ENCODE data around the gene ISCU.

ISCU gene

DNA sequence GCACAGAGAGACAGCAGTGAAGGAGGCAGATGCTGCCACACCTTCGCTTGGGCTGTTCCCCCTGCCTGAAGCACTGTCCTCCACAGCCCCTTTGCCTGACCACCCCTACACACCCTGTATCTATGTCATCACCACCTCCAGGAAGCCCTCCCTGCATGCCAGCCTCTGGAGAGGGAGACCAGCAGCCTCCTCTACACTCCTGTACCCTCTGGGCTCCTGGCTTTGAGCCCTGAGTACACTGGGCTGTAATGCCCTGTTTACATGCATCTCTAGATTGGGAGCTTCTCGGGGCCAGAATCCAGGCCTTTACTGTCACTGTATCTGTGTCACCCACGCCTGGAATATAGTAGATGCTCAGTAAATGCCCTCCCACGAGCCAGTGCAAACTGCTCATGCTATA is 41.3 kb downstream of the ISCU start:
- DNase-seq (ENCODE audit: low read depth, low spot score), result no peak

DNA sequence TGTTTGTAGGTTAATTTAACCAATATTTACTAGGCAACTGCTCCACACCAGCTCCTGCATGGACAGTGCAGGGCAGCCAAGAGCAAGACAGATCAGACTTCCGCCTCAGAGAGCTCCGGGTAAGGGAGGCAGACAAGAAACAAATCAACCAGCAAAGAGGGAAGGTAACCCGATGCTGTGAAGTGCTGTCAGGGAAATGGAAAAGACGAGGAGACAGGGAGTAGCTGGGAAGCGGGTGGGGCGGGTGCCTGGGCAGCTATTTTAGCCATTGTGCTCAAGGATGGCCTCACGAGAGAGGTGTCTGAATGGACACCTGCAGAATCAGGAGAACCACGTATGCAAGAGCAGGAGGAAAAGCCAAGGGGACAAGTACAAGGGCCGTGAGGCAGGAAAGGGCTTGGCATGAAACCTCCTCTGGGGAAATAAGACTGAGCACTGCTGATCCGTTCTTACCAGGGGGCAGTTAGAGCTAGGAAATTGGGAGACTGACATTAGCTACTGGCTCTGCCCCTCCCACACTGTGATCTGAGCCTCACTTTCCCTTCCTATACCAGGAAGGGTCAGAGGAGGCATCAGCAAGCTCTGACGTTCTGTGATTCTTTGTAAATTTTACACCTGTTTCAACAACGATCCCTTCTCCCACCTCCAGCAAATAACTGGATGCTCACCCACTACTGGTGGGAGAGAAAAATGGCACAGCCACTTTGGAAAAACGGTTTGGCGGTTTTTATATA is 42.0 kb downstream of the ISCU start:
- no peak for DNase-seq (ENCODE audit: low read depth, low spot score)

DNA sequence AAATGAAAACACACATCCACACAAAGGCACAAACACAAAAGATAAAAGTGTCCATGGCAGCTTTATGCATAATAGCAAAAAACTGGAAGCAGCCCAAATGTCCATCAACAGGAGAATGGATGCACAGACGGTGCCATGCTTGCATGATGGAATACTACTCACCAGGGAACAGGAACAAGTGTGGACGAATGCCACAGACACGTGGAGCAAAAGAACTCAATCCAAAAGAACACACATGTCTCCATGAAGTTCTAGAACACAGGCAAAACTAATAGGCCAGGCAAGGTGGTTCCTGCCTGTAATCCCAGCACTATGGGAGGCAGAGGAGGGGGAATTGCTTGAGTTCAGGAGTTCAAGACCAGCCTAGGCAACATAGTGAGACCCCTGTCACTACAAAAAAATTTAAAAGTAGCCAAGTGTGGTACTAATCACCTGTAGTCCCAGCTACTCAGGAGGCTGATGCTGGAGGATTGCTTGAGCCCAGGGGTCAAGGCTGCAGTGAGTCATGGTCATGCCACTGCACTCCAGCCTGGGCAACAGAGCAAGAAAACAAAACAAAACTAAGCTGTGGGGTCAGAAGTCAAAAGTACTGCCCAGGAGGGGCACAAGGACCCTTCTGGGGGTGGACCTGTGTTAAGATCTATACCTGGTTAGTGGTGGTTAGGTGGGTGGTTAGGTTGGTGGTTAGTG is 42.7 kb downstream of the ISCU start:
- no peak for DNase-seq (ENCODE audit: low read depth, low spot score)

DNA sequence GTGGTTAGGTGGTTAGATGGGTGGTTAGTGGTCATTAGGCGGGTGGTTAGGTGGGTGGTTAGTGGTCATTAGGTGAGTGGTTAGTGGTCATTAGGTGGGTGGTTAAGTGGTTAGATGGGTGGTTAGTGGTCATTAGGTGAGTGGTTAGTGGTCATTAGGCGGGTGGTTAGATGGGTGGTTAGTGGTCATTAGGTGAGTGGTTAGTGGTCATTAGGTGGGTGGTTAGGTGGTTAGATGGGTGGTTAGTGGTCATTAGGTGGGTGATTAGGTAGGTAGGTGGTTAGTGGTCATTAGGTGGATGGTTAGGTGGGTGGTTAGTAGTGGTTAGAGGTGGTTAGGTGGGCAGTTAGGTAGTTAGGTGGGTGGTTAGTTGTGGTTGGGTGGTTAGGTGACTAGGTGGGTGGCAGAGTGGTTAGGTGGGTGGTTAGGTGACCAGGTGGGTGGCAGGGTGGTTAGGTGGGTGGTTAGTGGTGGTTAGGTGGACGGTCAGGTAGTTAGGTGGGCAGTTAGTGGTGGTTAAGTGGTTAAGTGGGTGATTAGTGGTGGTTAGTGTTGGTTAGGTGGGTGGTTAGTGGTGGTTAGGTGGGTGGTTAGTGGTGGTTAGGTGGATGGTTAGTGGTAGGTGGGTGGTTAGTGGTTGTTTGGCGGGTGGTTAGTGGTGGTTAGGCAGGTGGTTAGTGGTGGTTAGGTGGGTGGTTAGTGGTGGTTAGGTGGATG is 43.5 kb downstream of the ISCU start:
- DNase-seq (ENCODE audit: low read depth, low spot score), result no peak

DNA sequence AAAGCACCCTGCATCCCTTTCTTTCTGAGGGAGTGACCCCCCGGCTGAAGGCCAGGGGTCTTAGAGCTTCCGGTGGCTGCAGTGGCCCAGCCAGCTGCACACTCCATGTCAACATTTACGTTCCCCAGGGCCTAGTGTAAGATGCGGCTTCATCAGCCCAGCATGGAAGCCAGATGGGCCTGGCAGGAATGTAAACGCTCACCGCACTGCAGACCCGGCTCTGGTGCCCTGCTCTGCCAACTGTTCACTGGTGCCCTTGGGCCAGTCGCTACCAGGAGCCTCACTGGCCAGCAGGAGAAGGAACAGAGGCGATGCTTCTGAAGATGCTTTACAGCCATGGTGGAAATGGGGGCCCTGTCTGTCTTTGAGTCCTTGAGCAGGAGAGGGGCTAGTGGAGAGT is 44.1 kb downstream of the ISCU start:
- DNase-seq (ENCODE audit: low read depth, low spot score), result no peak

DNA sequence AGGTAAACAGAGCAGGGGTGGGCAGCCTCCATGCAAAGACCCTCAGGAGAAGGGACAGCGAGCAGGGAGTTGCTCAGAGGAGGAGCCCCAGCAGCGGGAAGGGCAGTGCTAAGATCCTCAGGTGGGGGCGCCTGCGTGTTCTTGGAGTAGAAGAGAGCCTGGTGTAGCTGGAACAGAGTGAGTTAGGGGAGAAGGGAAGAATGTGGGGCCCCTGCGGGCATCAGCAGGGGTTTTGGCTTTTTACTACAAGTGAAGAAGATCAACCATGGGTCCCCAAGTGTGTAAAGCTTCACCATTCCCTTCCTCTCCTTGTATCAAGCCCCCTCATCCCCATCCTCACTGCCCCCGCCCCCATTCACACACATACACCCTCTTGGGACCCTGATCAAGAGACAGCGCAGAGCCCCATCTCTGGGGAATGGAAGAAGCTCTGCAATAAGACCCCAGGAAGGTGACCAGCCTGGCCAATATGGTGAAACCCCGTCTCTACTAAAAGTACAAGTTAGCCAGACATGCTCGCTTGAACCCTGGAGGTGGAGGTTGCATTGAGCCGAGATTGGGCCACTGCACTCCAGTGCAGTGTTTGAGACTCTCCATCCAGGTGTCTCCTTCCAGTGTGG is 45.7 kb downstream of the ISCU start:
- DNase-seq (ENCODE audit: low read depth, low spot score), result no peak

DNA sequence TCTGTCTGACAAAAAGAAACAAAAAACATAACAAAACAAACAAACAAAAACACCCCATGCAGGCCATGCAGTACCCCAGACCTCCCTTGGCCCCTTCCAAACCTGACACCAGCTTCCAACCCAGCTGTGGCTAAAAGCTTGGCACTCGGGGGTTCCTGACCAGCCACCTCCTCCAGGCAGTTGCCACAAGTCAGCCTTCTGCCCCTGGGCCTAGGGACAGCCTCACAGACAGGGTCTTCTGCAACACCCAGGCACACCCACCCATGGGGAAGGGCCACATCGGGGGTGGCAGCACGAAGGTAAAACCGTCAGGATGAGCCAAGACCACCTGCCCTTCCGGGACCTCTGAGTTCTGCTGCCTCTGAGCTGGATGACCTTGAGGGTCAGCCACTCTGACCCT is 46.2 kb downstream of the ISCU start:
- no peak for DNase-seq (ENCODE audit: low read depth, low spot score)

DNA sequence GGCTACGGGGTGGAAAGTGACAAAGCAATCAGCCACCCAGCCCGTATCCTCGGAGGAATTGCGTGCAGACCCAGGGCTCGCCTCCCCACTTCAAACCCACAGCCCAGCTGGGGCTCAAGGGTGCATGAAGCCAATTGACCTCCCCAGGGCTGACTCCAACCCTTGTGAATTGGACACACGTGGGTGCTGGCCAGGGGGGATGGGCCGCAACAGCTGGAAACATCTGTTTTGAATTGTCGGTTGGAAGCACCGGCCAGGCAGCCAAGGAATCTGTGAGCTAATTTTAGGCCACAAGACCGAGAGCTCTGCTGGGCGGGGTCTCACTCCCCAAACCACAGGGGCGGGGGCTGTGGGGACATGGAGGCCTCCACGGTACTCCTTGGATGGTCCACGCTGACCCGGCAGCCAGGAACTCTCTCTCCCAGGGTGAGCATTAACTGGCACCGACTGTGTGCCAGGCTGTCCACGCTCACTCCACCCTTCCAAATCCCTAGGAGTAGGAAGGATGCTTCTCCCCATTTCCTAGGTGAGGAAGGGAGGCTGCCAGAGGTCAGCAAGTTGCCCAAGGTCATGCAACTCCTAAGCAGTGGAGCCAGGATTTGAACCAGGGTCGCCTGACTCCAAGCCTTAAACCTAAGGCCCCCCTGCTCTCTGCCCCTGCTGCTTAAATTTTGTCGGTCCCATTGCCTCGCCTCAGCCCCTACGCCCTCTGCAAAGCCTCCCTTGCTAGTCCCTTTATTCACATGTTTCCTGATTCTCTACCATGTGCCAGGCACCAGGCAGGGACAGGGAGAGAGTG is 47.3 kb downstream of the ISCU start:
- DNase-seq (ENCODE audit: low read depth, low spot score), result peak; percentile 62

DNA sequence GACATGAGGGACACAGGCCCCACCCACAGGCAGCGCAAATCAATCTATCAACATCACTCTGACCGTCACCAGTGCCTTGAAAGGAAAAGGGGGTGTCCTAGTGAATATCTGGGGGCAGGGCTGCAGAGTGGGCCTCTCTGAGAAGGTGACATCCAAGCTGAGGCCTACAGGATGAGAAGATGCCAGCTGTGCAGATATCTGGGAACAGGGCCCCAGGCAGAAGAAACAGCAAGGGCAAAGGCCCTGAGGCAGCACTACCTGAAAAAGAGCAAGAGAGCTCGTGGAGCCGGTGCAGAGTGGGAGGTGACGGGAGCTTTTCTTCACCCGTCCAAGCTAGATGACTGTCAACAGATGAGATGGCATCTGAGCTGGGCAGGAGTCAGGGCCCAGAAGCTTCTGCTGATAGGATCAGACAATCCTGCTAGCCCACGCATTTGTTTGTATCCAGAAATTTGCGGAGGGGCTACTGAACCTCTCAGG is 48.0 kb downstream of the ISCU start:
- DNase-seq (ENCODE audit: low read depth, low spot score), result no peak

DNA sequence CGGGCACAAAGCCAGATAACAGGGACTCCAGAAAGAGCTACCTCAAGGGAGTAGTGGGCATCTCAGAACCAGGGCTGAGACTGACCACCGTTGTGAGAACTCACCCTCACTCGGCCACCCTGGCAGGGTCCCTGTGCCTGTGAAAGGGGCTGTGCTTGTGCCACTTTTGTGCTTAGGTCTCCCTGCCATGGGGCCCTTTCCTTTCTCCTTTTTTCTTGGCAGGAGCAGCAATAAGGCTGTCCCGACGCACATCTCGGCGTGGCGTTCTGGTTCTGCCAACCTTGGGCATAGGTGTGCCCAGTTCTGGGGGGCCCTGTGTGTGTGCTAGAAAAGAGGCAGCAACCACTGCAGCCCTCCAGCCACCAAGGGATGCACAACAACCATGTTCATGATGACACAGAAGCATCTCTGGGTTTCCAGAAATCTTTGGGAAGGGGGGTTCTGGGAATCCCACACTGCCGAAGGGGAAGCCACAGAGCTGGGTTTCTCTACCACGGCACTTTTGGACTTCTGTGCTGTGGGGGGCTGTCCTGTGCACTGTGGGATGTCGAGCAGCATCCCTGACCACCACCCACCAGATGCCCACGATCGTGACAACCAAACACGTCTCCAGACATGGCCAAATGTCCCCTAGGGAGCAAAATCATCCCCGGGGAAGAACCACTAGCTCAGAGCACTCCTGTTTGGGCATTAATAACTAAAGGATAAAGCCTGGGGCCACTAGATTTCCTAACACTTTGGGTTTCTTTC is 48.6 kb downstream of the ISCU start:
- DNase-seq (ENCODE audit: low read depth, low spot score), result no peak

DNA sequence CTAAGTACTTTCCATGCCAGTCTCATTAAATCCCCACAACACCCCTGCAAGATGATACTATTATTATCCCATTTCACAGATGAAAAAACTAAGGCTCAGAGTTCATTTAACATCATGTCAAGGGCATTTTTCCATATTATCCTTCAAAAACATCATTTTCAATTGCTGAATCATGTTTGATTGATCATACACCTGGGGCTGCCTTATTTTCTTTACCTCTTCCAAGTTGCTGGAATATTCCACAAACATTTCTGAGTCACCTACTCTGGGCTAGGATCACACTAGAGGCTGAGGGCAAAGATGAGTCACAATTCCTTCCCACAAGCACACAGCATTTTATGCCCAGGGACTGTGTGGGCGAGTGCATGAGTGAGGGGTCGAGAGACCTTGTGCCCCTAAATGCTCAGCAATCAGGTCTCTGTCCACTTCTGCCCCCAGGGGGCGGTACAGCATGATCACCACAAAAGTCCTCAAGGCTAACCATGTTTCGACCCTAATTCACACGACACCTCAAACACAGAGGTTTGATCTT is 49.6 kb downstream of the ISCU start:
- no peak for DNase-seq (ENCODE audit: low read depth, low spot score)

DNA sequence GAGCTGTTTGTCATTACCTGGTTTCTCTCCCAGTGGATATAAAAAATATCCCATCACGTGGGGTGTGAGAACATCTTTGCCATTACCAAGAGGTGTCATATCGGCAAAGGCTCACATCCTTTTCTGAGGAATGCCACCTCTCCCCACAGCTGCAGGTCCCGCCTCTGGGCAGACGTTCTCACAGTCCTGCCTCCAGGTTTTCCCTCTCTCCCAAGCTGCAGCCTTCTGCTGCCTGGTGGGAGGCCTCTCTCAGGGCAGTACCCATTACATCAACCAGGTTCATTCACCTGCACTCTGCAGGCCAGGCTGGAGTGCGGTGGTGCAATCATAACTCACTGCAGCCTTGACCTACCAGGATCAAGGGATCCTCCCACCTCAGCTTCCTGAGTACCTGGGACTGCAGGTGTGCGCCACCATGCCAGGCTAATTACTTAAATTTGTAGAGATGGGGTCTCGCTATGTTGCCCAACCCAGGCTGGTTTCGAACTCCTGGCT is 50.4 kb downstream of the ISCU start:
- DNase-seq (ENCODE audit: low read depth, low spot score), result no peak

DNA sequence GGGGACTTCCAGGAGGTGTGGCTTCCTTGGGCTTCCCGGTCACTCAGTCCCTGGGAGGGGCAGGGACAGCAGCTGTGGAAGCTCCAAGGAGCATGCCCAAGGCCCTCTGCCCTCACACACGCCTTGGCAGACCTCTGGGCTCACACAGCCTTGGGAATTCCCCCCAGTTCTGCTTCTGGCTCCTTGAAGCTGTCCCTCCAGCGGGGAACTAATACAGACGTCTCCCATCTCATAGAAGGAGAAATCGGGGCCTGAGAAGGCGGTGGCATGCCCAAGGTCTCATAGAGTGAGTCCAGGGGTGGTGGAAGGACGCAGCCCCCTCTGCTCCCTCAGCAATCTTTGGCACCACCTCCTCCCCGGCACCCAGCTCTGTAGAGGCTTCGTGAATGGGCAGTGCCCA is 51.2 kb downstream of the ISCU start:
- DNase-seq (ENCODE audit: low read depth, low spot score), result no peak

DNA sequence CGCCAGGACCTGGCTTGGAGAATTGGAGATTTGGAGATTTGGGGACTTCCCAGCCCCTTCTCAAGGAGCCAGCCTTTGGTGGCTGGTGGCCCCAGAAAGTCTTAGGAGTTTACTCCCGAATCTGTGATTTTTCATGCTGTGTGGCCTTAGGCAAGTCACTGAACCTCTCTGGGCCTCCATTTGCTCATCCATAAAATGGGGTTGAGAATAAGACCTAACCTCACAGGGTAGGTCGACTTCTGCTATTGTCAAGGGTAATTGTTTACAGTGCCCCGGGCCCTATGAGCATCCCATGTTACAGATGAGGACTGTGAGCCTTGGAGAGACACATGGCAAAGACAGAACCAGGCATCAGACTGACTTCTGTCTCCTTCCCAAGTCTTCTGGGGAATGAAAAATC is 51.6 kb downstream of the ISCU start:
- DNase-seq (ENCODE audit: low read depth, low spot score), result no peak

DNA sequence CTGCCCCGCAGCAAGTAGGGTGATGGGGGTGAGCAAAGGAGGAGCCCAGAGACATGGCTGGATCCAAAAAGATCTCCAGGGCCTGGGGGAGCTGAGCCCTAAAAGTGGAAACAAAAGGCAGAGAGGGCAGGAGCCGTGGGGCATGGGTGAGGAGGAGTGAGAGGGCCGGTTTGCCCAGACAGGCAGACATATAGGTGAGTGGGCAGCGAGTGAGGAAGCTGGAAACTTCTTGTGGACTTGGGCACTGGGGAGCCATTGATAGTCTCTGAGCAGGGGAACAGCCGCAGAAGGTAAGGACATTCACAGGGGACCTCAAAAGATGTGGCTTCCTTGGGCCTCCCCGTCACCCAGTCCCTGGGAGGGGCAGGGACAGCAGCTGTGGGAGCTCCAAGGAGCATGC is 52.2 kb downstream of the ISCU start:
- no peak for DNase-seq (ENCODE audit: low read depth, low spot score)

DNA sequence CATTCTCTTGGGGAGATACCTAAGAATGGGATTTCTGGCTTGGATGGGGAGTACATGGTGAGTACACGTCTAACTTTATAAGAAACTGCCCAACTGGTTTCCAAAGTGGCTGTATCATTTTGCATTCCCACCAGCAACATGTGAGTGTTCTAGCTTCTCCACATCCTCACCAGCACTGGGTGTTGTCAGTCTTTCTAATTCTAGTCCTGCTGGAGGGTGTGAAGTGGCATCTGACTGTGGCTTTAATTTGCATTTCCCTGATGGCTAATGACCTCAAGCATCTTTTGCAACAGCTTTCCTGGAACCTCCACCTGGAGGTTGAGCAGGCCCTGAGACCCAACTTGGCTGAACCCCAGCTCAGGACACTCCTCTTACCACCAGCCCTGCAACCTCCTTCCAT is 53.5 kb downstream of the ISCU start:
- DNase-seq (ENCODE audit: low read depth, low spot score), result no peak

DNA sequence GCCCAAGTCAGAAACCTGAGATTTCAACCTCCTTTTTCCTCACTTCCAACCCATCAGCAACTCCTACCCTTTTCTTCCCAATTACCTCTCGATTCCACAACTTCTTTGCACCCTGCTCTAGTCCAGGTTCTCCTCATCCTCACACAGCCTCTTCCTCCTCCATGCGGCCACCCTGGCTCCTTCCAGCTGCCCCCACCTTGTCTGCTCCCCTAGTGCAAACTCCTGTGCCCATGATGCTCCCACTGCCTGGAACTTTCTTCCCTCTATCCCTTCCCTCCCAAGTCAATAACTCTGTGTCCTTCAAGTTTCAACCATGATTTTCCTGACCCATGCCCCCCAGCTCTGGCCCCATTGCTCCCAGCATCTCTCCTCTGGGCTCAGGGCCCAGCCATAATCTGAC is 54.0 kb downstream of the ISCU start:
- no peak for DNase-seq (ENCODE audit: low read depth, low spot score)

DNA sequence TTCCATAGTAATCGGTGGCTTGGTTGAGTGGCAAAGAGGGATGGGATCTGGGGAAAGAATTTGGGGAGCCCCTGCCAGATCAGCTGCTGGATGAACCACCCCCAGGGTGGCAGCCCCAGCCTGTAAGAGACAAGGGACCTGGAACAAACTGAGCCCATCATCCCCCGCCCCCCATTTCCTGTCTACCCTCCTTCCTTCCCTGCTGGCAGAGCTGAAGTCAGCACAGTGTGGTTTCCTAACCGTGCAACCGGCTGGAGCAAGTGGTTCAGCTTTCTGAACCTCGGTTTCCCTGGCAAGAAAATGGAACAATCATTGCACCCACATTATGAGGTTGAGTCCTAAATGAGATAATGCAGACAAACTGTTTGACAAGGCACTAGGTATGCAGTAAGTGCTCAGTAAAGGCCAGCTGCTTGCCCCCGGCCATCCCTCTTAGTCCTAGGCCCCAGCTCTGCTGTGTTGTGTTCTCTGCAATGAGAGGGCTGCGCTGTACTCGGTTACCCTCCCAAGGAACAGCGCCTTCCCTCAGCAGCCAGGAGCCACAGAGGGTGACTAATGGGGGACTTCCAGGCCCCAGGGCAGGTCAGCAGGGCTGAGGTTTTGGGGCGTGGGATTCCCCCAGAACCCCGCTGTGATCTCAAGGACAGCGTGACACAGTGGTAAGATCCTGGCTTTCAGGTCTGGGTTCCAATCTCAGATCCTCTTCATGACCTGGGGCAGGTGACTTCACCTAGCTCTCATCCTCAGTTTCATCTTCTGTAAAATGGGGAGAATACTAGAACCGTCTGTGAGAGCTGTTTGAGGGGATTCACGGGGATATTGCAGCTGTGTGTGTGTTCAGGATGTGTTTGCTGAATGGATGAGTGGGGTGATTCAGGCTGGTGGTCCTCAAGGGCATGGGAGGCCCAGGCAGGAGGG is 54.8 kb downstream of the ISCU start:
- no peak for DNase-seq (ENCODE audit: low read depth, low spot score)

Data from smooth muscle cell of the brain vasculature (primary cell).